Measurements from ENCODE around the gene DENR.
"Not testable (repeated sequence)": the region's sequence is repeated elsewhere in the genome, so short reads cannot be mapped to it uniquely, and the experiment has no call there.

DNA sequence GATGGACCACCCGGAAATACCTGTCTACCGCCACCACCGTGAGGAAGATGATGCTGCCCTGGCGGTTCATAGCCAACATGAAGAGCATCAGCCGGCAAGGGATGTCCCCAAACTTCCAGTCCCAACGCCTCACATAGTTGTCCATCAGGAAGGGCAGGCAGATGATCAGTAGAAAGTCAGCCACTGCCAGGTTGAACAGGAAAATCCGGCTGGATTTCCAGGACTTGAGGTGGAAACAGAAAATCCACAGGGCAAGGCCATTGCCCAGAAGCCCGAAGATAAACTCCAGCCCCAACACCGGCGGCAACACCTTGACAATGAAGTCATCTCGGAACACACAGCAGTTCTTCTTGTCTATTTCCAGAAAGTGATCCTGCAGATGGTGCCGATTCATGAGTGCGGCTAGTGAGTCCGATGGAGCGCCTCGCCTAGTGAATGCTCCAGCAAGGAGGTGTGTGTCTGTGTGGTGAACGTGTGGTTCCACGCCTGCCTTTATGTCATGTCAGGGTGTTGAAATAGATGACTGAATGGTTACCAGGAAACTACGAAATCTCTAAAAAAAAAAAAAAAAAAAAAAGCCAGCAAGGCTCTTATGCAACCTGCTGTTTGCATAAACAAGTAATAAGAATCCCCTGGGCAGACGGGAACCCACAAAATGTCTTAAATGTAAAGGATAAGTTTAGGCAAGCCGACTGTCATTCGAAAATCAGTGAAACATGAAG is 49.6 kb upstream of the DENR start, which contains the start of gene HCAR2:
- TF ChIP-seq POLR2A, CTCF, EP300 (IDR thresholded peaks at IDR 0.05): not testable (repeated sequence)

All from ovary (tissue), 3 donors.